Measurements from ENCODE around the gene EVI5. TPM values are rescaled to one million over a fixed set of nuclear protein-coding genes. Genes with fewer than 3 reads are reported as not detected.
"Not testable (repeated sequence)": the region's sequence is repeated elsewhere in the genome, so short reads cannot be mapped to it uniquely, and the experiment has no call there.

Gene EVI5
- total RNA-seq, 1 donor from 2014 or later = 105 TPM

- peak; percentile 13 for DNase-seq (ENCODE audit: low spot score)
Measured at GRCh38 chr1:92749024-92749634, 35.8 kb downstream of the EVI5 start.

GRCh38 chr1:92748138-92748537, 36.8 kb downstream of the EVI5 start:
- DNase-seq (ENCODE audit: low spot score) = no peak

GRCh38 chr1:92747735-92748134, 37.2 kb downstream of the EVI5 start:
- DNase-seq (ENCODE audit: low spot score) = no peak

- DNase-seq (ENCODE audit: low spot score) = not testable (repeated sequence)
Measured at GRCh38 chr1:92746255-92746654, 38.7 kb downstream of the EVI5 start.

GRCh38 chr1:92743221-92743620, 41.7 kb downstream of the EVI5 start:
- DNase-seq (ENCODE audit: low spot score) = no peak

- DNase-seq (ENCODE audit: low spot score) = no peak
Measured at GRCh38 chr1:92739669-92740524, 45.0 kb downstream of the EVI5 start.

GRCh38 chr1:92736395-92736794, 48.5 kb downstream of the EVI5 start:
- no peak for DNase-seq (ENCODE audit: low spot score)

GRCh38 chr1:92730476-92730875, 54.4 kb downstream of the EVI5 start:
- DNase-seq (ENCODE audit: low spot score) = no peak

- DNase-seq (ENCODE audit: low spot score) = no peak
Measured at GRCh38 chr1:92728697-92729096, 56.2 kb downstream of the EVI5 start.

- DNase-seq (ENCODE audit: low spot score) = not testable (repeated sequence)
Measured at GRCh38 chr1:92723713-92724112, 61.2 kb downstream of the EVI5 start.

- DNase-seq (ENCODE audit: low spot score) = no peak
Measured at GRCh38 chr1:92721886-92722285, 63.0 kb downstream of the EVI5 start.

GRCh38 chr1:92721157-92721556, 63.8 kb downstream of the EVI5 start:
- DNase-seq (ENCODE audit: low spot score) = not testable (repeated sequence)

GRCh38 chr1:92715476-92715951, 69.4 kb downstream of the EVI5 start:
- not testable (repeated sequence) for DNase-seq (ENCODE audit: low spot score)

- no peak for DNase-seq (ENCODE audit: low spot score)
Measured at GRCh38 chr1:92713939-92714338, 71.0 kb downstream of the EVI5 start.

- DNase-seq (ENCODE audit: low spot score) = peak; percentile 11
Measured at GRCh38 chr1:92711473-92712165, 73.3 kb downstream of the EVI5 start.

GRCh38 chr1:92709738-92710137, 75.2 kb downstream of the EVI5 start:
- DNase-seq (ENCODE audit: low spot score) = no peak

- no peak for DNase-seq (ENCODE audit: low spot score)
Measured at GRCh38 chr1:92708368-92708950, 76.4 kb downstream of the EVI5 start.

GRCh38 chr1:92707709-92708108, 77.2 kb downstream of the EVI5 start:
- no peak for DNase-seq (ENCODE audit: low spot score)

GRCh38 chr1:92707292-92707691, 77.6 kb downstream of the EVI5 start:
- no peak for DNase-seq (ENCODE audit: low spot score)

- DNase-seq (ENCODE audit: low spot score) = peak; percentile 5
Measured at GRCh38 chr1:92705446-92705845, 79.5 kb downstream of the EVI5 start.

- peak; percentile 11 for DNase-seq (ENCODE audit: low spot score)
Measured at GRCh38 chr1:92701147-92701546, 83.8 kb downstream of the EVI5 start.

GRCh38 chr1:92698932-92699331, 86.0 kb downstream of the EVI5 start:
- DNase-seq (ENCODE audit: low spot score) = no peak
